NCI-H146 (cell line): ENCODE measurements around the gene URB1.
A peak's percentile ranks its signal among the peaks of the same experiment; 100 is the strongest.

Experiments used
- DNase-seq: peaks from one replicate; lab custom pipeline; 2025; lab: John Stamatoyannopoulos, UW

Gene URB1

GRCh38 chr21:32392880-32393676 is at the start of gene URB1:
URB1 (minus strand) TSS chr21:32393012; CDS start chr21:32392910, 102 bp downstream.
- peak; percentile 77 for DNase-seq

GRCh38 chr21:32437729-32438128 is 44.9 kb upstream of the URB1 start:
- no peak for DNase-seq

- peak; percentile 77 for DNase-seq
Observed at GRCh38 chr21:32432982-32433660, 40.3 kb upstream of the URB1 start.

DNA sequence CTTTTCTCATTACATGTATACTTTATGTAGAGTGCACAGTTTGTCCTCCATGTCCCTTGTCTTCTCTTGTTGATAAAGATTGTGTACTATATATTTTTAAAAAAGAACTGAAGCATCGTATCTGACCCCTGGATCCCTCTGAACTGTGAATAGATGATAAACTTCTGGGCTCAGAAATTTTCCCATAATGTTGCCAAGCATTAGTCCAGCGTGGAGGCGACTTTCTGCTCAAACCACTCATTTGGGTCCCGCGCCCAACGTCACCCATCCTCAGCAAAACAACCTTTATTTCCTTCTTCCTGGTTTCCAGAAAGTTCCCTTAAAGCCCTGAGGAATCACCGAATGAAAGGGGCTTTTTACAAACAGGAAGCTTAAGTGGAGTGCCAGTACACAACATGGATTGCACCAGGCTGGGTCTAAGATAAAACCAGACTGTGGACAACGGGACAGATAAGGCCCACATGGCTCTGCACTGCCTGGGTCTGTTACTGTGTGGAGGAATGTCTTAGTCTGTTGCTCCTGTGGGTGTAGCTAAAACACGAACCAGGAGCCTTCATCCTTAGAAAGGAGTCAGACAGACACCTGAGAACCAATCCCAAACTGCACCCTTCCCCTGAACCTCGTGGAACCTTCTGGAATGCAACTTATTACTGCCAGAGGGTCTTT is 35.3 kb upstream of the URB1 start:
- no peak for DNase-seq

DNA sequence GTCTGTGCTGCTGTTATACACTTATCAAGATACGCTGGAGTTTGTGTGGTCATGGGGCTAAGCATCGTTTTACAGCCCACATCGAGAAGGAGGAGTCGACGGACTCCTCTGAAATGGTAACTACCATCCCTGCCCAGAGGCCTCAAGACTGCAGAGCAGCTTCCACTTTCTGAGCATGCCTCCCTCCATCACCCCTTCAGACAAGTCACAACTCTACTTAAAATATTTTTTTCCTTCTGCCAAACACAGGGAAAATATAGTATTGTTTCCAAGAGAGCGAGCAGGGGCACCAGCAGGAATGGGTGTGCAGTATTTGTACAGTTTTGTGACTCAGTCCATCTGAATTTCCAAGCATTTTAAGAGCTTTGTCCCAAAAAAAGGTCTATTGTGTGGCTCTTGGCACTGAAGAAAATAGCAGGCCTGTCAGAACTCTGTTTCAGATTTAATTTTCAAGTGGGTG is 33.8 kb upstream of the URB1 start:
- no peak for DNase-seq

DNA sequence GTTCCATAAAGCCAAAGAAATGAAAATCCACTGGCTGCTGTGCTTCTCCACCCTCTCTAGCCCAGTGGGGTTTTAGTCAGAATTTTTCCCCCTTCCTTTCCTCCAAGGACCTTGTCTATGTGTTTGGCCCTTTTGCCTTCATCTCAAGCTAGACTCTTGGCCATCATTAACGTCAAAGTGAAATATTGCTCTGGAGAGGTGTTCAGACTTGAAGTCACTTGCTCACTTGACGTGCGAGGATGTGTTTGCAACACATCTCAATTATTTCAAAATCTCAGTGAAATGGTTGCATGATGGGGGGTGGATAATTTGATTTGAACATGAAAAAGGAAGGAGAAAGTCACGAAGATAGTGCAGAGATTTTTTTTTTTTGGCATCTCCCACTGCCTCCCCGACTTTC is 33.3 kb upstream of the URB1 start:
- no peak for DNase-seq

DNA sequence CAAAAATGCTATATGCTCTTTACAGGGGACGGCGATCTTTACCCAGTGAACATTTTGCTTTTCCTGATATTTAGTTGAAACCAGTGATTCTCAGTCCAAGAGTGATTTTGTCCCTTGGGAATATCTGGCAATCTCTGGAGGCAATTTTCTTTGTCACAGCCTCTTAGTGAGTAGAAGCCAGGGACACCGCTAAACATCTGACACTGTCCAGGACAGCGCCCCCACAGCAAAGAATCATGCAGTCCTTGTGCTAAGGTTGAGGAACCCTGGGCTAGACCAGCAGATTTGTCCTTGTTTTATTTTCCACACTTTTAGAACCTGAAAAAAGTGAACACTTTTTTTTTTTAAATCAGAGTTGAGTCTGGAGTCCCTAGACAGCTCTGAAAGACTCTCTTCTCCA is 32.8 kb upstream of the URB1 start:
- DNase-seq: no peak

DNA sequence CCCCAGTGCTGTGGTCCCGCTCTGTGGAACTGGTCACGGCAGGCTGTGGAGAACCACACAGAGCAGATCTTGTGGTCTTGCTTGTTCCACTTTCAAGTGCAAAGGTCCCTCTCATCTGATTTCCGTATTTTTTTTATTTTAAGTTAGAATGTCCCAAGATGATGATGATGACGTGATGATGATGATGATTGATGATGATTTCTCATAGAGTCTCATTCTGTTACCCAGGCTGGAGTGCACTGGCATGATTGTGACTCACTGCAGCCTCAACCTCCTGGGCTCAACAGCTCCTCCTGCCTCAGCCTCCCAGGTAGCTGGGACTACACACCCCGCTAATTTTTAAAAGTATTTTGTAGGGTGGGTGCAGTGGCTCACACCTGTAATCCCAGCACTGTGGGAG is 31.9 kb upstream of the URB1 start:
- DNase-seq: no peak

GRCh38 chr21:32424191-32424535 is 31.4 kb upstream of the URB1 start:
- no peak for DNase-seq

DNA sequence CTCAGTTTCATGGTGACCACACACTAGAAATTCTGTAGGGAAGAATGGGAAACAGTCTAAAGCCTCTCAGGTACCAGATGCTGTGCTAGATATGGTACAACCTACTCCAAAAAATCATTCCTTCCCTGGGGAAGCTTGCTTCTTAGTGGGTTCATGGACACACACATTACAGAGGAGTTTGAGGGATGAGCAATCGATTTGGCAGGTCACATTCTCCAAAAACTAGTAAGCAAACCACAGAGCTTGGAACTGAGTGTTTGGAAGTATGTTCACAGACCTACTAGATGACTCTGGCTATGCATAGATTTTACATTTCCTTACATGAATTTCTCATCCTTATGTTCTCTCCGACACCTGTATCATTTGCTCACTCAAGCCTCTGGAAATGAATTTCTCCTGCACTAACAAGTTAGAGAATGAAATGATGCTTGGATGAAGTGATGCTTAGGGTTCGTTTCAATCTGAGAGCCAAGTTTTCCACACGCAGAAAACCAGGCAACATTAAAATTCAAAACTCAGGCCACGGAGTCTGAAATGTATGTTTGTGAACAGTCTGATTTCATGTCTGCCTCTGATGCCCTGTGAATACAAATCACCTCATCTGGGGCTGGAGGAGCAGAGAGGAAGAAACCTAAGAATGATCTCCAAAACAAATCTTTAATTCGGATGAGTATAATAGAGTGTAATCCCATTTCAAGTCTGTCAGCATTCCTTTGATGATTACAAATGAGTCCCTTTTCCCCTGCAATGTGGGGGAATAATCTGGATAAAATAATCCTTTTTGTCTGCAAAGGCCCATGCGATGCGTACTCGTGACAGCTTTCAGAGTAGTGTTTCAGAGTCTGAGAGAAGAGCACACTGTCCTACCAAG is 30.7 kb upstream of the URB1 start:
- no peak for DNase-seq

GRCh38 chr21:32422064-32422463 is 29.3 kb upstream of the URB1 start:
- no peak for DNase-seq

DNA sequence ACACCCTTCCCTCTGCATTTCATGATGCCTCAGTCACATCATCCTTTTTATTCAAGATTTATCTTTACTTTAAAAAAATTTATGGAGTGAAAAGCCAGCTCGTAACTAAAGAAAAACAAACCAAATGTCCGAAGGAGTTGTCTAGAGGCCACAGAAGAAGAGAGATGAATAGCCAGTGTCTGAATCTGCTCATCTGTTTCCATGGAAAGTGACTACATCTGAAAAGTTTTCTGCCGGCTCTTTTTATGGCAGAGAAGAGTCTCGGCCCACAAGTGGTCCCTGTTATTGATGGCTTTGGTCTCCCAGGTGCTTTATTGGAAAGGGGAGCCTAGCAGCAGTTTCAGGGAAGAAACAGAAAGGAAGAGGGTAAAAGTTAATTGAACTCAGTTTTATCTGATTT is 25.3 kb upstream of the URB1 start:
- DNase-seq: no peak

DNA sequence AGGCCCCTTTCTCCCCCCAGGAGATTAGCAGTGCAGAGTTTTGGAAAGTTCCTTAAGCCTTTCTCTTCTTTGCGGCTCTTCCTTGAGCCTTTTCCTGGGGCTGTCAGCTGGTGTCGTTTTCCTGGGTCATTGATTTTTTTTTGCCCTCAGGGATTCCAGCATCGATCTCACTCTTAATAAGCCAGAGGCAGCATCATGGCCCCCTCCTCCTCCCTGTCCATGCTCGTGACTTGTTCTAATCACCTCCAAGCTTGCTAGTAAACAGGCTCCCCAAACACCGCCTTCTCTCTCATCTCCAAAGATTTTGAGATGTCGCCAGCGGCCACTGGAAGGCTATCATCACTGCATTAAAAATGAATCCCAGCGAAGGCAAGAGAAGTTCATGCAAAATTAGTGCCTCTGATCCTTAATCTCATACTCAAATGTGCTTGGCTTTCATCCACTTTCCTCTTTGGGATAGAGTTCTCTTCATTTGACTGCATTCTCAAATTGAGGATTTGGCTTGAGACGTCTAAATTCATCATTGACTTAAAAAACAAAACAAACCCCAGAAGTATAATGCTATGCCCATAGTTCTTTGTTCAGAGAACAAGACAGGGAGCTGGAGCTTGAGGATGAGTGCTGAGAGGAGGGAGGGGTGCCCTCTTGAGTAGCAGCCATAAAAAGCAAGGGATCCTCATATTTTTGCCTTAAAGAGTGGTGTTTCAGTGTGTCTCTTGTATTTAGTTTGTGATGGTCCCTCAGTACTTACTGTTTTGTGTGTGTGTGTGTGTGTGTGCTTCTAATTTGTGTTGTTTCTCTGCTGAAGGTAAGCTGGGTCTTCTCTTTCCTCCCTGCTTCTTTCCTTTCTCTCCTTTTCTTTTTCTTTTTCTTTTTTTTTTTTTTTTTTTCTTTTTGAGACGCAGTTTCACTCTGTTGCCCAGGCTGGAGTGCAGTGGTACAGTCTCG is 22.9 kb upstream of the URB1 start:
- peak; percentile 75 for DNase-seq

DNA sequence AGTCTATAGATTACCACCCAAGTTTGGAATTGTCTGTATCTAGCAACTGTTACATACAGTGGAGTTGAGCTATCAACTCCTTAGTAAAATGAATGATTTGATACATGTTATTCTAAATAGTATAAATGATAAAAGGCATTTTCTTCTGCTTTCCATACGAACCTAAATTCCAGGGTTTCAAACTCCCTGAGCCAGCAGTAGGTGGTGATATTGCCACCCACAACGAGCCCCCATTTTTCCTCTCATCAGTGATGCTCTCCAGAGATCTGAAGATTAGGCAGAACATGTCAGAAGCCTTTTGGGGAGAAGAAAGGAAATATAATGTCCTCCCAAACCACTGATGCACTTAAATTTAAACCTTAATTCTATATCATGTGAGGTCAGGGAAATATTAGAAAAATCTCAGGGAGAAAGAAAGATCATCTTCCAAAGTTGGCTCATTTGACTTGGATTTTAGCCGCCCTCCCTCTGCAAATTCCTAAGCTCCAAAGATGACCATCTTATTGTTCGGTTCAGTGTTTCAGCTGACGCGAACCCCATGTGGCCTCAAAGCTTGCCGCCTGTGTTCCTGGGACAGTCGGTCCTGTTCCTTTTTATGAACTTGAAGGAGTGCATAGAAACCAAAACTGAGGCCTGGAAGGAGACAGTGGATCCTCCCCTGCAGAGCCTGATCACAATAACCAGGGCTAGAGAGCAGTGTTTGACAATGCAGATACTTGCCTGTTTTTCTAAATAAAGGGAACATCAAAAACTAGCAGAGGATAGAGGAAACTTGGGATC is 22.0 kb upstream of the URB1 start:
- DNase-seq: peak; percentile 15

GRCh38 chr21:32413697-32414578 is 21.1 kb upstream of the URB1 start:
- peak; percentile 34 for DNase-seq

DNA sequence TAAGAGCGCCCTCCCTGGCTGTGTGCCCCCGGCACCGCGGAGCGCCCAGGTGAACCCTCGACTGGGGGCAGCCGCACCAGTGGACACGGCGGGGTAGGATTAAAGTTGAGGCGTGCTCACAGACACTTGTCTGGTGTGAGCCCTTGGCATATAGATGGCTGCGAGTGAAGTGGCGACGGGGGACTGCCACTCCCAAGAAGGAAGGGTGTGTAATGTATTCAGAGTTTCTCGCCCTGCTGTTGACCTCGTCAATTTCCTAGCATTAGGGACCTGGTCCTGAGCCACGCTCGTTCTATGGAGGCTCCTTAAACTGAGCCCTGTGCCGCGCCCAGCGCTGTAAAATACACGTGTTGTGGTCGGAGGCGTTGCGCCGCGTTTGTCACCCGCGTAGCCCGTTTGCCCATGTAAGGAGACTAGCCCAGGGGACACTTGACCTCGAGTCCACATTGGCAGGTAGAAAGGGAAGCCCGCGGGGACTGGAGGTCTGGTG is 20.2 kb upstream of the URB1 start:
- DNase-seq: peak; percentile 23

DNA sequence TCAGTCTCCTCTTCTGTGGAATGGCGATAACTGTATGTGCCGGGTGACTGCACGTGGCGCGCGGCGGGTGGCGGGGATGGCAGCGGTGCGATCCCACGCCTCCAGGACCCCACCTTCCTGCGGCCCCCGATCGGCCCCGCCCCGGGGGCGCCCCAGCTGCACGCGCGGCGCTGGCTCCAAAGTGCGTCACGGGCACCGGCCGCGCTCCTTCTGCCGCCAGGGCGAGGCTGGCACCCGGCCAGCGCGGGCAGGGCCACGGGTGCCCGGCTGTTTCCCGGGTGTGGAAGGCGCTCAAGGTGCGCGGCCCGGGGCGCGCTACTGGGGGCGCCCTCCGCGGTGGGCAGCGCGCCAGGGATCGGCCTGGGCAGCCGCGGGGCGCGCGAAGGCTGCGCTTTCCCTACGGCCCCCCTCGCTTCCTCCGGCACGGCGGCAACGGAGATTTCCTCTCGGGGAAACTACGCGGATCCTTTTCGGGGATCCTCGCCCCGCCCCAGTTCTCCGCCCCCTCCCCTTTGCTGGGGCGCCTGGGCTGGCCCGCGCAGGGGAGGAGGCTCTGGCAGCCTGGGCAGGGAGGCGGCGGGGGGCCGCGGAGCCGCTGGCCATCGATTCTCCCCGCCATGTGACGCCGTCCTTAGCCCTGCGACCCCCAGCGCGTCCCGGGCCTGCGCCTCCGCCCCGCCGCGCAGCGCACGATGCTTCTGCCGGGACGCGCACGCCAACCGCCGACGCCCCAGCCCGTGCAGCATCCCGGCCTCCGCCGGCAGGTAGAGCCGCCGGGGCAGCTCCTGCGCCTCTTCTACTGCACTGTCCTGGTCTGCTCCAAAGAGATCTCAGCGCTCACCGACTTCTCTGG is 19.6 kb upstream of the URB1 start, which contains the start of gene EVA1C:
EVA1C (plus strand) TSS at position 545 of the 853 bp plus-strand sequence; CDS start at position 693, 148 bp downstream.
- peak; percentile 40 for DNase-seq
